Measurements from ENCODE around the gene GRIPAP1. TPM values are rescaled to one million over a fixed set of nuclear protein-coding genes. Genes with fewer than 3 reads are reported as not detected.
A peak's percentile ranks its signal among the peaks of the same experiment; 100 is the strongest.

GRIPAP1 gene
- total RNA-seq, 1 donor = 15.6 TPM

GRCh38 chrX:48948589-48948988 lies 53.5 kb downstream of the GRIPAP1 start:
- TF ChIP-seq CTCF (IDR thresholded peaks at IDR 0.05; ENCODE audit: extremely low read depth, low read depth, low read length) = no peak
- peaks cover 6% of the 10 kb centered on the region for H3K36me3 ChIP-seq (ENCODE audit: insufficient read depth, low read length)
- H2AFZ ChIP-seq (ENCODE audit: low read length) = no peak overlapping the region
- H4K20me1 ChIP-seq (ENCODE audit: insufficient read depth, low read length) = peaks cover 19% of the 10 kb centered on the region
- no peak for DNase-seq (ENCODE audit: insufficient read length, low spot score, missing footprints)
- no peak overlapping the region for H3K4me3 ChIP-seq (ENCODE audit: insufficient read depth, low read length)
- H3K4me2 ChIP-seq (ENCODE audit: insufficient read depth, low read length) = no peak overlapping the region
- H3K27me3 ChIP-seq (ENCODE audit: insufficient read depth, low read length) = no peaks in the 10 kb centered on the region
- no peak overlapping the region for H3K27ac ChIP-seq (ENCODE audit: low read depth, low read length)
- no peaks in the 10 kb centered on the region for H3K9me3 ChIP-seq (ENCODE audit: low read depth, low read length)
- no peaks in the 10 kb centered on the region for H3K4me1 ChIP-seq (ENCODE audit: insufficient read depth, low read length)
- peaks cover 76% of the 10 kb centered on the region for H3K79me2 ChIP-seq (ENCODE audit: insufficient read depth, low read length)

DNA sequence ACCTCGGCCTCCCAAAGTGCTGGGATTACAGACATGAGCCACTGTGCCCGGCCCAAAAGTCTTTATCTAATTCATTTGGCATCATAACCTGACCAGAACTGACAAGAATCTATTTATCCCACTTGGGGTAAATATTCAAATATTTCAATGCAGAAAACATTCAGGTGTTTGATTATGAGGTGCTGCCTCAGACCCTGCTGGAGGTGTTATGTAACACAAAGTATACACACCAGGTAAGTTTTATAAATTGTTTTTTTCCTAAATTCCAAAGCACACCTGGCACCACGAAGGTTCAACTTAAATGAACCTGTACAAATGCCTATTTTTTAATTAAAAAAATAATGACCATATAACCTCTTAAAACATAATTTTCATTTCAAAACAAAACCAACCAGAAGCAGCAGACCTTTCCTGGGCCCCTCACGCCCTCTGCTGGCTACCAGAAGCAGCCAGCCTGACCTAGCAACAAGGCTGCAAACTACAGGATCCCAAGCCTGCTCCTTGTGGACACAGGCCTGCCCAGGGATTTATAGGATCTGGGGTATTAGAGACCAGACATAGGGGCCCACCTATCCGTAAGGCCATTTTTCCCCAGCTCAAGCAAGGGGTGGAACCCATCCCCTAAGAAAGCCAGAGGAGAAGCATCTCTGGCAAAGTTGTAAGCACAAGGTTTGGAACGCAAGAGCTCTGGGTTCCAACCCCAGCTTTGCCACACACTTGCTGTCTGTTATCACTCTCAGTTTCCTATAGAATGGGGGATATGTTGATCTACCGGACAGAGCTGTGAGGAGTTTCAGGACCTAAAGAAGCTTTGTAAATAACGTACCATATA lies 56.3 kb downstream of the GRIPAP1 start:
- peaks cover 21% of the 10 kb centered on the region for H4K20me1 ChIP-seq (ENCODE audit: insufficient read depth, low read length)
- peaks cover 13% of the 10 kb centered on the region for H3K36me3 ChIP-seq (ENCODE audit: insufficient read depth, low read length)
- no peak overlapping the region for H3K4me3 ChIP-seq (ENCODE audit: insufficient read depth, low read length)
- H2AFZ ChIP-seq (ENCODE audit: low read length) = no peak overlapping the region
- peaks cover 75% of the 10 kb centered on the region for H3K79me2 ChIP-seq (ENCODE audit: insufficient read depth, low read length)
- peak; percentile 94 for DNase-seq (ENCODE audit: insufficient read length, low spot score, missing footprints)
- no peaks in the 10 kb centered on the region for H3K27me3 ChIP-seq (ENCODE audit: insufficient read depth, low read length)
- no peaks in the 10 kb centered on the region for H3K4me1 ChIP-seq (ENCODE audit: insufficient read depth, low read length)
- peak; percentile 93 for TF ChIP-seq CTCF (IDR thresholded peaks at IDR 0.05; ENCODE audit: extremely low read depth, low read depth, low read length)
- no peaks in the 10 kb centered on the region for H3K9me3 ChIP-seq (ENCODE audit: low read depth, low read length)
- H3K4me2 ChIP-seq (ENCODE audit: insufficient read depth, low read length) = no peak overlapping the region
- H3K27ac ChIP-seq (ENCODE audit: low read depth, low read length) = no peak overlapping the region

DNA sequence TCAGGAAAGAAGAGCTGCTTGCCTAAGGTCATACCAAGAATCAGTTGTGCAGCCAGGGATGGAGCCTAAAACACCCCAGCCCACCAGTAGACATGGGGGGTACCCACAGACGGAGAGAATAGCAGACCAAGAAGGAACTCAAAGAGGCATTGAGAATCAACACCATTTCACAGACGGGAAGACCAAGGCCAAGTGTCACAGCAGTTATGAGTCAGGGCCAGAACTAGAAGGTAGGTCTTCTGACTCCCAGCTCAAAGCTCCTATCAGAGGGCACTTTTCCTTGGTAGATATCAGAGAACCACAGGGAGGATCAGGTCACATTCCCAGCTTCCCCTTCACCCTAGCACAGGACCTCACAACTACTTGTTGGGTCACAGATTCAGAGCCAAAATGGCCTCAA lies 59.2 kb downstream of the GRIPAP1 start:
- H3K27me3 ChIP-seq (ENCODE audit: insufficient read depth, low read length) = no peaks in the 10 kb centered on the region
- no peak overlapping the region for H3K4me3 ChIP-seq (ENCODE audit: insufficient read depth, low read length)
- H3K79me2 ChIP-seq (ENCODE audit: insufficient read depth, low read length) = peaks cover 81% of the 10 kb centered on the region
- no peaks in the 10 kb centered on the region for H3K9me3 ChIP-seq (ENCODE audit: low read depth, low read length)
- no peak for TF ChIP-seq CTCF (IDR thresholded peaks at IDR 0.05; ENCODE audit: extremely low read depth, low read depth, low read length)
- peaks cover 36% of the 10 kb centered on the region for H4K20me1 ChIP-seq (ENCODE audit: insufficient read depth, low read length)
- H3K4me2 ChIP-seq (ENCODE audit: insufficient read depth, low read length) = no peak overlapping the region
- no peak for DNase-seq (ENCODE audit: insufficient read length, low spot score, missing footprints)
- no peak overlapping the region for H3K27ac ChIP-seq (ENCODE audit: low read depth, low read length)
- H3K36me3 ChIP-seq (ENCODE audit: insufficient read depth, low read length) = peaks cover 25% of the 10 kb centered on the region
- H2AFZ ChIP-seq (ENCODE audit: low read length) = no peak overlapping the region
- H3K4me1 ChIP-seq (ENCODE audit: insufficient read depth, low read length) = peaks cover 3% of the 10 kb centered on the region

DNA sequence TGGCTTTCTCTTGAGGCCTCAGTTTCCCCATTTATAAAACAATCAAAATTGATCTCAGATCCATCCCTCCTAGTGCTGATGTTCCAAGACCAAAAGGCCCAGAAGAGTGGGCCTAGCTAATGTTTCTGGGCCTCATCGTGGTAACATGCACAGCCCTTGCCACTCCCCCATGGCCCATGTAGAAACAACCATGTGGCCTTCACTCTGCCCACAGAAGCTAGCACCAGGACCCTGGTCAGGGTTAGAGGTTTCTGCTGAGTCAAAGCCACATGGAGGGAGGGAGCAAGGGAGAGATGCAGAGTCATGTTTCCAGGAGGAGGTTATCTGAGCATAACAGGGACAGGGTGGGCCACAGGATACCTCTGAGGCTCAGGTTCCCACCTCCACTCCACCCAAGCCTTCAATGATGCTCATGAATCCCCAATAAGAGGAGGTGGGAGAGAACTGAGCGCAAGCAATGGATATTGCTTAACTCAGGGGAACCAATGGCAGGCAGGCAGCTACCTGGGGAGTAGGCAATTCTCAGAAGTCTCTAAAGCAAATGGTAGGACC lies 61.6 kb downstream of the GRIPAP1 start:
- no peak for TF ChIP-seq CTCF (IDR thresholded peaks at IDR 0.05; ENCODE audit: extremely low read depth, low read depth, low read length)
- Histone ChIP-seq H3K4me3 (ENCODE audit: insufficient read depth, low read length) (no peak overlapping the region), H3K36me3 (ENCODE audit: insufficient read depth, low read length) (peaks cover 25% of the 10 kb centered on the region), H3K79me2 (ENCODE audit: insufficient read depth, low read length) (peaks cover 79% of the 10 kb centered on the region), H3K4me2 (ENCODE audit: insufficient read depth, low read length) (no peak overlapping the region), H3K27ac (ENCODE audit: low read depth, low read length) (no peak overlapping the region), H2AFZ (ENCODE audit: low read length) (no peak overlapping the region), H3K9me3 (ENCODE audit: low read depth, low read length) (no peaks in the 10 kb centered on the region), H3K4me1 (ENCODE audit: insufficient read depth, low read length) (peaks cover 7% of the 10 kb centered on the region), H4K20me1 (ENCODE audit: insufficient read depth, low read length) (peaks cover 34% of the 10 kb centered on the region), H3K27me3 (ENCODE audit: insufficient read depth, low read length) (no peaks in the 10 kb centered on the region)
- DNase-seq (ENCODE audit: insufficient read length, low spot score, missing footprints) = peak; percentile 72

Data from osteoblast (primary cell).